Uterus (tissue), 4 donors: Measurements from ENCODE around the gene SKI. TPM values are rescaled to one million over a fixed set of nuclear protein-coding genes. Genes with fewer than 3 reads are reported as not detected.

Experiments used
- DNase-seq, 2 donors: peaks; one replicate each; pipeline ENCODE4 v3.0.0-alpha.2; 2019 to 2020
- H3K27ac ChIP-seq, 2 donors: fragments of 200-600 bp; sonication (generic); 1 replicate in 1 of 2; 2 replicates in 1 of 2; pipeline ENCODE4 v1.5.1; 2016 to 2018
- H3K27me3 ChIP-seq, 2 donors: fragments of 200-600 bp; sonication (generic); one replicate each; pipeline ENCODE4 v1.5.1; 2018 to 2019; ENCODE audit warnings: control low read depth in 1 of 2
- H3K36me3 ChIP-seq, 2 donors: fragments of 200-600 bp; sonication (generic); one replicate each; pipeline ENCODE4 v1.5.1; 2019; ENCODE audit warnings: control low read depth in 1 of 2
- H3K4me1 ChIP-seq, 2 donors: fragments of 200-600 bp; sonication (generic); one replicate each; pipeline ENCODE4 v1.5.1; 2018 to 2019; ENCODE audit warnings: control low read depth in 1 of 2
- H3K4me3 ChIP-seq, 2 donors: fragments of 200-600 bp; sonication (generic); 1 replicate in 1 of 2; 2 replicates in 1 of 2; pipeline ENCODE4 v1.5.1; 2018 to 2019; ENCODE audit warnings: mild to moderate bottlenecking in 1 of 2
- H3K9me3 ChIP-seq, 2 donors: fragments of 200-600 bp; sonication (generic); one replicate each; pipeline ENCODE4 v1.5.1; 2019; ENCODE audit warnings: control low read depth in 1 of 2
- CTCF ChIP-seq, 4 experiments: fragments of 200-600 bp in 2 of 4; fragments of 450-650 bp in 2 of 4; sonication (generic) in 2 of 4; IDR thresholded peaks; one replicate each; pipeline ENCODE4 v1.5.1; 2016 to 2019; ENCODE audit warnings: antibody characterized with exemption in 4 of 4, mild to moderate bottlenecking in 2 of 4, moderate library complexity in 1 of 4
- POLR2A ChIP-seq, 2 donors: fragments of 450-650 bp; IDR thresholded peaks; one replicate each; pipeline ENCODE4 v1.6.1; 2016; ENCODE audit warnings: antibody characterized with exemption in 2 of 2, mild to moderate bottlenecking in 1 of 2, moderate library complexity in 1 of 2
- intact Hi-C: fragments of 100-400 bp; cut with DNase I; formaldehyde crosslinking; loops from one replicate; pipeline ENCODE4 v1.15.1; 2023; ENCODE audit warnings: low total_unique reads
- total RNA-seq, 4 donors: library from RNA; depleted of rRNA in 3 of 4; stranded (reverse); fragments of >200 nt in 3 of 4; gene quantifications; one replicate each; pipeline versions ENCODE4 v1.1.0 to v1.2.4, GENCODE V29; 2014 to 2023
- donor health status: DM: yes; HTN: yes; CAD: no.

The SKI gene
- total RNA-seq, 4 donors from 2014 or later: 22.8 to 148 (median 34.9) TPM

- H3K4me3 ChIP-seq: peak within 1 kb of the TSS; percentile 67 to 69
- H3K27ac ChIP-seq: peak within 1 kb of the TSS; percentile 94 to 96
- no peaks in the 10 kb centered on the region for H3K9me3 ChIP-seq
- intact Hi-C loops: loop anchor here (2.0 kb wide), 1 partner anchor 186 kb away; no protein-coding TSS in a partner anchor
- peaks cover 0 to 26% of the 10 kb centered on the region in 2 donors for H3K4me1 ChIP-seq
- no peak for DNase-seq
- TF ChIP-seq CTCF (IDR thresholded peaks at IDR 0.05) (no peak), POLR2A (IDR thresholded peaks at IDR 0.05) (peak in 1 of 2 donors; percentile 65)
- no peaks in the 10 kb centered on the region for H3K36me3 ChIP-seq
- no peaks in the 10 kb centered on the region for H3K27me3 ChIP-seq
These were observed 33.7 kb upstream of the SKI start, which contains the start of gene FAAP20 for GRCh38 chr1:2194319-2194897. TSS of gene FAAP20 (minus strand) at chr1:2194772. CDS start at chr1:2194749, 23 bp downstream.

- H3K27me3 ChIP-seq: no peaks in the 10 kb centered on the region
- intact Hi-C loops: loop anchor here (2.0 kb wide), 1 partner anchor 186 kb away; no protein-coding TSS in a partner anchor
- H3K36me3 ChIP-seq: no peaks in the 10 kb centered on the region
- H3K4me3 ChIP-seq: peak overlapping the region; percentile 67 to 69
- DNase-seq: peak; percentile 90 to 91
- TF ChIP-seq POLR2A (IDR thresholded peaks at IDR 0.05) (peak; percentile 26 to 28), CTCF (IDR thresholded peaks at IDR 0.05) (peak; percentile 97 to 99 (median 99))
- H3K4me1 ChIP-seq: peaks cover 0 to 29% of the 10 kb centered on the region in 2 donors
- H3K9me3 ChIP-seq: no peaks in the 10 kb centered on the region
- H3K27ac ChIP-seq: peak overlapping the region; percentile 94 to 96
These were observed 33.0 kb upstream of the SKI start for GRCh38 chr1:2194898-2195673.

- no peaks in the 10 kb centered on the region for H3K36me3 ChIP-seq
- intact Hi-C loops: loop anchor here (2.0 kb wide), 1 partner anchor 185 kb away; no protein-coding TSS in a partner anchor
- TF ChIP-seq POLR2A (IDR thresholded peaks at IDR 0.05) (no peak), CTCF (IDR thresholded peaks at IDR 0.05) (no peak)
- H3K27ac ChIP-seq: peak overlapping the region; percentile 94 to 96
- no peak for DNase-seq
- H3K4me3 ChIP-seq: no peak overlapping the region
- H3K27me3 ChIP-seq: no peaks in the 10 kb centered on the region
- H3K4me1 ChIP-seq: peaks cover 0 to 24% of the 10 kb centered on the region in 2 donors
- H3K9me3 ChIP-seq: no peaks in the 10 kb centered on the region
These were observed 32.3 kb upstream of the SKI start for GRCh38 chr1:2195785-2196184.

GRCh38 chr1:2196901-2197638 is 31.0 kb upstream of the SKI start:
- H3K4me3 ChIP-seq: no peak overlapping the region

More at GRCh38 chr1:2196901-2197638, 31.0 kb upstream of the SKI start:
- no peaks in the 10 kb centered on the region for H3K36me3 ChIP-seq
- no peak for DNase-seq
- peak overlapping the region in 1 of 2 donors; percentile 84 for H3K27ac ChIP-seq
- intact Hi-C loops: no loop called here
- H3K27me3 ChIP-seq: no peaks in the 10 kb centered on the region
- TF ChIP-seq CTCF (IDR thresholded peaks at IDR 0.05) (no peak), POLR2A (IDR thresholded peaks at IDR 0.05) (no peak)
- no peaks in the 10 kb centered on the region for H3K9me3 ChIP-seq
- H3K4me1 ChIP-seq: peaks cover 0 to 19% of the 10 kb centered on the region in 2 donors
